K562 (cell line): ENCODE results near the gene NEDD9.

Experiments used
- ZNF561 ChIP-seq: fragments of 450-650 bp; formaldehyde crosslinking; conservative IDR thresholded peaks from 2 replicates; pipeline ENCODE4 v1.4.0; 2020; ENCODE audit warnings: mild to moderate bottlenecking, moderate library complexity
- TF ChIP-seq, protein P1 (sequence below), 3 experiments: IDR thresholded peaks in 2 of 3; conservative IDR thresholded peaks in 1 of 3; 2 replicates each; pipeline ENCODE4 v1.5.1; 2011 to 2012; ENCODE audit warnings: low read length in 3 of 3, mild to moderate bottlenecking in 3 of 3, control low read depth in 2 of 3, improper control_type of control experiment in 1 of 3, inconsistent platforms in 1 of 3, low read depth in 1 of 3, mixed read lengths in 1 of 3, moderate library complexity in 1 of 3; ENCODE audit not compliant: insufficient read depth in 2 of 3
- TF ChIP-seq, protein P2 (sequence below): sonication (generic); formaldehyde crosslinking; IDR thresholded peaks from 2 replicates; pipeline ENCODE4 v1.8.1; 2023; ENCODE audit warnings: mild to moderate bottlenecking, missing genetic modification reagents

DNA sequence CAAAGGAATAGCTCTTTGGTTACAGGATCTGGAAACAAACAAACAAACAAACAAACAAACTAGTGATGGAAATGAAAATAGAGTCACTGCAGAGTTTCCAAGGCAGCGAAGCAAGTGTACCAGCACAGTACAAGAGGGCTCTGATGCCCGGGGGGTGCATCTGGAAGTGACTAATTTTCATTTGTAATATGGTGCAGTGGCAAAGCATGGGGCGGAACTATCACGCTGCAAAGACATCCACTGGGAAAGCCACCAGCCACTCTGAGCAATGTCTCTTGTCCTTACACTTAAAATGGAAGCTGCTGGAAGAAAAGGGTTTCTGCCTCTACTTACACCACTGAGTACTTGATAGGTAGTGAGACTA is 44.4 kb upstream of the NEDD9 start:
- TF ChIP-seq, protein P1, sequence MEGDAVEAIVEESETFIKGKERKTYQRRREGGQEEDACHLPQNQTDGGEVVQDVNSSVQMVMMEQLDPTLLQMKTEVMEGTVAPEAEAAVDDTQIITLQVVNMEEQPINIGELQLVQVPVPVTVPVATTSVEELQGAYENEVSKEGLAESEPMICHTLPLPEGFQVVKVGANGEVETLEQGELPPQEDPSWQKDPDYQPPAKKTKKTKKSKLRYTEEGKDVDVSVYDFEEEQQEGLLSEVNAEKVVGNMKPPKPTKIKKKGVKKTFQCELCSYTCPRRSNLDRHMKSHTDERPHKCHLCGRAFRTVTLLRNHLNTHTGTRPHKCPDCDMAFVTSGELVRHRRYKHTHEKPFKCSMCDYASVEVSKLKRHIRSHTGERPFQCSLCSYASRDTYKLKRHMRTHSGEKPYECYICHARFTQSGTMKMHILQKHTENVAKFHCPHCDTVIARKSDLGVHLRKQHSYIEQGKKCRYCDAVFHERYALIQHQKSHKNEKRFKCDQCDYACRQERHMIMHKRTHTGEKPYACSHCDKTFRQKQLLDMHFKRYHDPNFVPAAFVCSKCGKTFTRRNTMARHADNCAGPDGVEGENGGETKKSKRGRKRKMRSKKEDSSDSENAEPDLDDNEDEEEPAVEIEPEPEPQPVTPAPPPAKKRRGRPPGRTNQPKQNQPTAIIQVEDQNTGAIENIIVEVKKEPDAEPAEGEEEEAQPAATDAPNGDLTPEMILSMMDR (IDR thresholded peaks at IDR 0.05 in 2 of 3, conservative IDR thresholded peaks at IDR 0.05 in 1 of 3; ENCODE audit: insufficient read depth in 2 of 3, low read depth in 1 of 3, low read length in 3 of 3): no peak
- TF ChIP-seq ZNF561: no peak
- TF ChIP-seq, protein P2, sequence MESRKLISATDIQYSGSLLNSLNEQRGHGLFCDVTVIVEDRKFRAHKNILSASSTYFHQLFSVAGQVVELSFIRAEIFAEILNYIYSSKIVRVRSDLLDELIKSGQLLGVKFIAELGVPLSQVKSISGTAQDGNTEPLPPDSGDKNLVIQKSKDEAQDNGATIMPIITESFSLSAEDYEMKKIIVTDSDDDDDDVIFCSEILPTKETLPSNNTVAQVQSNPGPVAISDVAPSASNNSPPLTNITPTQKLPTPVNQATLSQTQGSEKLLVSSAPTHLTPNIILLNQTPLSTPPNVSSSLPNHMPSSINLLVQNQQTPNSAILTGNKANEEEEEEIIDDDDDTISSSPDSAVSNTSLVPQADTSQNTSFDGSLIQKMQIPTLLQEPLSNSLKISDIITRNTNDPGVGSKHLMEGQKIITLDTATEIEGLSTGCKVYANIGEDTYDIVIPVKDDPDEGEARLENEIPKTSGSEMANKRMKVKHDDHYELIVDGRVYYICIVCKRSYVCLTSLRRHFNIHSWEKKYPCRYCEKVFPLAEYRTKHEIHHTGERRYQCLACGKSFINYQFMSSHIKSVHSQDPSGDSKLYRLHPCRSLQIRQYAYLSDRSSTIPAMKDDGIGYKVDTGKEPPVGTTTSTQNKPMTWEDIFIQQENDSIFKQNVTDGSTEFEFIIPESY (CRISPR knock-in tag): no peak
